Measurements from ENCODE around the gene NEIL3.

NEIL3 gene

DNA sequence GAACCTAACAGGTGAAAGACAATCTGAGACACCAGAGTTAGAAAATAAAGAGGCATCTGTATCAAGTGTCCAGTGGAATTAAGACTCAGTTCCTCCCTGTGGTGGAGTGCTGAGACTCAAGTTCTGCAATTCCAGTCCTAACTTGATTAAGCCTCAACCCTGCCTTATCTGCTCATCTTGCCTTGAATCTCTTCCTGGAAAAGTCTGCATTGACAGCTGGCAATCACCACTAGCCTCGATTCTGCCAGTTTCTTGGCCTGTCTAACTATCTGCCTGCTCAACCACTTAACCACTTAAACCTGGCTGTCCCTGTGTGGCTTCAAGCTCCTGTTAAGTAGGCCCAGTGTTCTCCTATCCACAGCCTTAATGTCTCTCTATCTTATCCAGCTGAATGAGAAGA, 22.4 kb upstream of the NEIL3 start:
- H3F3A ChIP-seq (ENCODE audit: insufficient read depth, low read length) = no peaks in the 10 kb centered on the region
- no peak overlapping the region for H3K4me2 ChIP-seq (ENCODE audit: low read length)
- H3K79me2 ChIP-seq (ENCODE audit: insufficient read depth, low read length) = no peaks in the 10 kb centered on the region
- peak overlapping the region; percentile 22 for H3K27ac ChIP-seq (ENCODE audit: low read depth, low read length, poor library complexity, severe bottlenecking)
- peaks cover 30% of the 10 kb centered on the region for H3K4me1 ChIP-seq (ENCODE audit: insufficient read depth, low read length, severe bottlenecking)
- no peaks in the 10 kb centered on the region for H3K9me2 ChIP-seq (ENCODE audit: low read depth, low read length)
- no peaks in the 10 kb centered on the region for H3K9me3 ChIP-seq (ENCODE audit: low read length)
- TF ChIP-seq, protein P1, sequence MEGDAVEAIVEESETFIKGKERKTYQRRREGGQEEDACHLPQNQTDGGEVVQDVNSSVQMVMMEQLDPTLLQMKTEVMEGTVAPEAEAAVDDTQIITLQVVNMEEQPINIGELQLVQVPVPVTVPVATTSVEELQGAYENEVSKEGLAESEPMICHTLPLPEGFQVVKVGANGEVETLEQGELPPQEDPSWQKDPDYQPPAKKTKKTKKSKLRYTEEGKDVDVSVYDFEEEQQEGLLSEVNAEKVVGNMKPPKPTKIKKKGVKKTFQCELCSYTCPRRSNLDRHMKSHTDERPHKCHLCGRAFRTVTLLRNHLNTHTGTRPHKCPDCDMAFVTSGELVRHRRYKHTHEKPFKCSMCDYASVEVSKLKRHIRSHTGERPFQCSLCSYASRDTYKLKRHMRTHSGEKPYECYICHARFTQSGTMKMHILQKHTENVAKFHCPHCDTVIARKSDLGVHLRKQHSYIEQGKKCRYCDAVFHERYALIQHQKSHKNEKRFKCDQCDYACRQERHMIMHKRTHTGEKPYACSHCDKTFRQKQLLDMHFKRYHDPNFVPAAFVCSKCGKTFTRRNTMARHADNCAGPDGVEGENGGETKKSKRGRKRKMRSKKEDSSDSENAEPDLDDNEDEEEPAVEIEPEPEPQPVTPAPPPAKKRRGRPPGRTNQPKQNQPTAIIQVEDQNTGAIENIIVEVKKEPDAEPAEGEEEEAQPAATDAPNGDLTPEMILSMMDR (IDR thresholded peaks at IDR 0.05; ENCODE audit: low read length) = no peak
- no peak for TF ChIP-seq EZH2 (IDR thresholded peaks at IDR 0.05; ENCODE audit: borderline replicate concordance, low read length)
- H3K4me3 ChIP-seq (ENCODE audit: low read depth, low read length, poor library complexity, severe bottlenecking) = no peak overlapping the region
- no peaks in the 10 kb centered on the region for H3K36me3 ChIP-seq (ENCODE audit: insufficient read depth, low read length)
- no peak overlapping the region for H3K9ac ChIP-seq (ENCODE audit: low read length)
- no peaks in the 10 kb centered on the region for H3K27me3 ChIP-seq (ENCODE audit: insufficient read depth, low read length)
- no peaks in the 10 kb centered on the region for H4K20me1 ChIP-seq (ENCODE audit: insufficient read depth, low read length)
- no peak overlapping the region for H2AFZ ChIP-seq (ENCODE audit: low read length)

DNA sequence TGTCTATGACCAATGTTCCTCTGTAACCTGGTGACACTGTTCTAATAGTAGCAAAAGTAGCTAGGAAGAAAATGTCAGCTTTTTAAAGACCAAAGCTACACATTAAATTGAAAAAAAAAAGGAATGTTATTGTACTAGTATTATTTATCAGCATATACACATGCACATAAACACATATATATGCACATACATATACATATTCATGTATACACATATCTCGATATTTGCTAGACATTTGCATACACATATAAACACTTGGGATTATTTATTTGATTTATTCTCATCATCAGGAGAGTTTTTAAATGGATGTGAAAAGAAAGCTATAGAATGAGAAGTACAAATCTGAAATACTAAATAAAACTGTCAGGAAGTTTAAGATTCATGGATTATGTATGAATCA, 21.3 kb upstream of the NEIL3 start:
- Histone ChIP-seq H4K20me1 (ENCODE audit: insufficient read depth, low read length) (no peaks in the 10 kb centered on the region), H3K79me2 (ENCODE audit: insufficient read depth, low read length) (no peaks in the 10 kb centered on the region), H3K4me2 (ENCODE audit: low read length) (no peak overlapping the region), H3K36me3 (ENCODE audit: insufficient read depth, low read length) (no peaks in the 10 kb centered on the region), H3K4me1 (ENCODE audit: insufficient read depth, low read length, severe bottlenecking) (peaks cover 33% of the 10 kb centered on the region), H2AFZ (ENCODE audit: low read length) (no peak overlapping the region), H3K27me3 (ENCODE audit: insufficient read depth, low read length) (no peaks in the 10 kb centered on the region), H3K9ac (ENCODE audit: low read length) (no peak overlapping the region), H3K9me2 (ENCODE audit: low read depth, low read length) (no peaks in the 10 kb centered on the region), H3K4me3 (ENCODE audit: low read depth, low read length, poor library complexity, severe bottlenecking) (no peak overlapping the region), H3F3A (ENCODE audit: insufficient read depth, low read length) (no peaks in the 10 kb centered on the region), H3K27ac (ENCODE audit: low read depth, low read length, poor library complexity, severe bottlenecking) (no peak overlapping the region), H3K9me3 (ENCODE audit: low read length) (no peaks in the 10 kb centered on the region)
- TF ChIP-seq EZH2 (IDR thresholded peaks at IDR 0.05; ENCODE audit: borderline replicate concordance, low read length) = no peak
- TF ChIP-seq, protein P1 (IDR thresholded peaks at IDR 0.05; ENCODE audit: low read length) = no peak

DNA sequence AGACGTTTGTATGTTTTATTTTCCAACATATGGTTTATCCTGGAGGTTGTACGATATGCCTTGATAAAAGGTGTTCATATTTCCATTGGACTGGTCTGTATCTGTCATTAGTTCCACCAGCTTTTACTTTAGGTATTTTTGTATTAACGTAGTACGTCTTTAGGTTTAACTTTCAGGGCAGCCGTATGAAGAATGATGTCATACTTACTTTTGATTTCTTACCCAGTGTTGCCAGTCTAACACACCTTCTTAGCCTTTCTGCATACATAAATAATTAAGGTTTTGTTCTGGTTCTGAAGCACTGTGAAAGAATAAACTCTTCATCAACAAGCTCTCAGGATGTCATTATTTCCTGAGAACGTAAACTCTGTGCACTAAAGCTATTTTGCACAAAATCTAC, 18.9 kb upstream of the NEIL3 start:
- Histone ChIP-seq H4K20me1 (ENCODE audit: insufficient read depth, low read length) (no peaks in the 10 kb centered on the region), H3K9me3 (ENCODE audit: low read length) (no peaks in the 10 kb centered on the region), H3K36me3 (ENCODE audit: insufficient read depth, low read length) (no peaks in the 10 kb centered on the region), H3K27ac (ENCODE audit: low read depth, low read length, poor library complexity, severe bottlenecking) (no peak overlapping the region), H3K4me3 (ENCODE audit: low read depth, low read length, poor library complexity, severe bottlenecking) (no peak overlapping the region), H3K4me2 (ENCODE audit: low read length) (no peak overlapping the region), H3F3A (ENCODE audit: insufficient read depth, low read length) (no peaks in the 10 kb centered on the region), H3K9ac (ENCODE audit: low read length) (no peak overlapping the region), H2AFZ (ENCODE audit: low read length) (no peak overlapping the region; the same call in 1 of the 2 replicates), H3K4me1 (ENCODE audit: insufficient read depth, low read length, severe bottlenecking) (peaks cover 44% of the 10 kb centered on the region), H3K79me2 (ENCODE audit: insufficient read depth, low read length) (no peaks in the 10 kb centered on the region), H3K9me2 (ENCODE audit: low read depth, low read length) (no peaks in the 10 kb centered on the region), H3K27me3 (ENCODE audit: insufficient read depth, low read length) (no peaks in the 10 kb centered on the region)
- no peak for TF ChIP-seq EZH2 (IDR thresholded peaks at IDR 0.05; ENCODE audit: borderline replicate concordance, low read length)
- TF ChIP-seq, protein P1 (IDR thresholded peaks at IDR 0.05; ENCODE audit: low read length) = no peak
